HG03159 (cell line): Measurements from ENCODE around the gene CLCA1.
A peak's percentile ranks its signal among the peaks of the same experiment; 100 is the strongest.

Experiments used
- ATAC-seq: cut with Tn5 transposase; IDR thresholded peaks from one replicate; pipeline ENCODE4 v1.9.1; 2021; ENCODE audit warnings: mild to moderate bottlenecking, moderate library complexity; ENCODE audit not compliant: unreplicated experiment

Gene CLCA1

GRCh38 chr1:86460998-86461397 lies 7.7 kb upstream of the CLCA1 start:
- no peak for ATAC-seq

- ATAC-seq = no peak
Measured at GRCh38 chr1:86461482-86461881, 7.2 kb upstream of the CLCA1 start.

GRCh38 chr1:86464819-86465218 lies 3.9 kb upstream of the CLCA1 start:
- no peak for ATAC-seq

- ATAC-seq = no peak
Measured at GRCh38 chr1:86466109-86466844, 2.5 kb upstream of the CLCA1 start.

GRCh38 chr1:86466986-86467385 lies 1.7 kb upstream of the CLCA1 start:
- no peak for ATAC-seq

- ATAC-seq = no peak
Measured at GRCh38 chr1:86470859-86471258, 2.1 kb downstream of the CLCA1 start.

- ATAC-seq = no peak
Measured at GRCh38 chr1:86471291-86471690, 2.6 kb downstream of the CLCA1 start.

GRCh38 chr1:86472152-86472551 lies 3.4 kb downstream of the CLCA1 start:
- ATAC-seq = no peak

GRCh38 chr1:86472767-86473166 lies 4.0 kb downstream of the CLCA1 start:
- ATAC-seq = no peak

GRCh38 chr1:86477256-86477655 lies 8.5 kb downstream of the CLCA1 start:
- ATAC-seq = no peak

- ATAC-seq = no peak
Measured at GRCh38 chr1:86477682-86478081, 9.0 kb downstream of the CLCA1 start.

GRCh38 chr1:86478416-86479156 lies 9.9 kb downstream of the CLCA1 start:
- no peak for ATAC-seq

- ATAC-seq = no peak
Measured at GRCh38 chr1:86481966-86482365, 13.2 kb downstream of the CLCA1 start.

GRCh38 chr1:86487131-86487810 lies 18.5 kb downstream of the CLCA1 start:
- ATAC-seq = no peak

GRCh38 chr1:86487811-86488141 lies 19.0 kb downstream of the CLCA1 start:
- ATAC-seq = no peak

GRCh38 chr1:86489242-86489878 lies 20.6 kb downstream of the CLCA1 start:
- no peak for ATAC-seq

GRCh38 chr1:86491171-86491950 lies 22.6 kb downstream of the CLCA1 start:
- ATAC-seq = no peak

GRCh38 chr1:86498281-86498680 lies 29.6 kb downstream of the CLCA1 start:
- no peak for ATAC-seq

GRCh38 chr1:86499987-86500593 lies 31.4 kb downstream of the CLCA1 start:
- ATAC-seq = peak; percentile 51

- ATAC-seq = no peak
Measured at GRCh38 chr1:86500714-86501113, 32.0 kb downstream of the CLCA1 start.
